SK-N-SH treated with all-trans-retinoic acid at 6 μM for 48 hours (cell line): Measurements from ENCODE around the gene MYO9B.

Source experiments
- ARNTL ChIP-seq: fragments of 450-650 bp; formaldehyde crosslinking; IDR thresholded peaks from 2 replicates; pipeline ENCODE4 v1.5.0; 2020; ENCODE audit warnings: low read depth, mild to moderate bottlenecking, moderate library complexity, borderline replicate concordance
- BACH2 ChIP-seq: fragments of 250-450 bp; sonication (Bioruptor Pico); IDR thresholded peaks from 2 replicates; pipeline ENCODE4 v1.9.0; 2021; ENCODE audit warnings: mild to moderate bottlenecking, borderline replicate concordance
- CREB5 ChIP-seq: fragments of 250-450 bp; sonication (Bioruptor Pico); IDR thresholded peaks from 2 replicates; pipeline ENCODE4 v1.5.1; 2020; ENCODE audit warnings: low read depth, mild to moderate bottlenecking, moderate library complexity
- CSDC2 ChIP-seq: fragments of 250-450 bp; sonication (Bioruptor Pico); IDR thresholded peaks from 2 replicates; pipeline ENCODE4 v1.5.0; 2020; ENCODE audit warnings: mild to moderate bottlenecking, moderate library complexity
- GLIS3 ChIP-seq: fragments of 250-450 bp; sonication (Bioruptor Pico); IDR thresholded peaks from 2 replicates; pipeline ENCODE4 v1.5.0; 2020; ENCODE audit warnings: mild to moderate bottlenecking, moderate library complexity
- PATZ1 ChIP-seq: fragments of 250-450 bp; sonication (Bioruptor Pico); IDR thresholded peaks from 2 replicates; pipeline ENCODE4 v1.8.0; 2020; ENCODE audit warnings: mild to moderate bottlenecking, moderate library complexity, borderline replicate concordance
- PPARA ChIP-seq: fragments of 250-450 bp; sonication (Bioruptor Pico); IDR thresholded peaks from 2 replicates; pipeline ENCODE4 v1.5.0; 2020; ENCODE audit warnings: mild to moderate bottlenecking, borderline replicate concordance
- RARB ChIP-seq: fragments of 250-450 bp; sonication (Bioruptor Pico); IDR thresholded peaks from 2 replicates; pipeline ENCODE4 v1.8.0; 2021; ENCODE audit warnings: mild to moderate bottlenecking, moderate library complexity
- TCF4 ChIP-seq: fragments of 250-450 bp; sonication (Bioruptor Pico); IDR thresholded peaks from 2 replicates; pipeline ENCODE4 v1.8.0; 2021; ENCODE audit warnings: mild to moderate bottlenecking, moderate library complexity, borderline replicate concordance
- ZFP3 ChIP-seq: fragments of 250-450 bp; sonication (Bioruptor Pico); IDR thresholded peaks from 2 replicates; pipeline ENCODE4 v1.5.0; 2020; ENCODE audit warnings: mild to moderate bottlenecking, moderate library complexity
- ZFP30 ChIP-seq: fragments of 450-650 bp; formaldehyde crosslinking; IDR thresholded peaks from 2 replicates; pipeline ENCODE4 v1.5.0; 2022; ENCODE audit warnings: mild to moderate bottlenecking, moderate library complexity
- ZNF8 ChIP-seq: fragments of 450-650 bp; formaldehyde crosslinking; IDR thresholded peaks from 2 replicates; pipeline ENCODE4 v1.5.0; 2020; ENCODE audit warnings: mild to moderate bottlenecking, moderate library complexity
- TF ChIP-seq, protein P1 (sequence below): fragments of 250-450 bp; sonication (Bioruptor Pico); IDR thresholded peaks from 2 replicates; pipeline ENCODE4 v1.5.0; 2020; ENCODE audit warnings: mild to moderate bottlenecking, moderate library complexity

GRCh38 chr19:17108453-17108784 lies 32.8 kb downstream of the MYO9B start:
- no peak for TF ChIP-seq ZFP30 (CRISPR knock-in tag)
- TF ChIP-seq BACH2 (CRISPR knock-in tag): no peak
- TF ChIP-seq PATZ1 (CRISPR knock-in tag): no peak
- TF ChIP-seq PPARA (CRISPR knock-in tag): no peak
- TF ChIP-seq ARNTL (CRISPR knock-in tag): no peak
- TF ChIP-seq, protein P1, sequence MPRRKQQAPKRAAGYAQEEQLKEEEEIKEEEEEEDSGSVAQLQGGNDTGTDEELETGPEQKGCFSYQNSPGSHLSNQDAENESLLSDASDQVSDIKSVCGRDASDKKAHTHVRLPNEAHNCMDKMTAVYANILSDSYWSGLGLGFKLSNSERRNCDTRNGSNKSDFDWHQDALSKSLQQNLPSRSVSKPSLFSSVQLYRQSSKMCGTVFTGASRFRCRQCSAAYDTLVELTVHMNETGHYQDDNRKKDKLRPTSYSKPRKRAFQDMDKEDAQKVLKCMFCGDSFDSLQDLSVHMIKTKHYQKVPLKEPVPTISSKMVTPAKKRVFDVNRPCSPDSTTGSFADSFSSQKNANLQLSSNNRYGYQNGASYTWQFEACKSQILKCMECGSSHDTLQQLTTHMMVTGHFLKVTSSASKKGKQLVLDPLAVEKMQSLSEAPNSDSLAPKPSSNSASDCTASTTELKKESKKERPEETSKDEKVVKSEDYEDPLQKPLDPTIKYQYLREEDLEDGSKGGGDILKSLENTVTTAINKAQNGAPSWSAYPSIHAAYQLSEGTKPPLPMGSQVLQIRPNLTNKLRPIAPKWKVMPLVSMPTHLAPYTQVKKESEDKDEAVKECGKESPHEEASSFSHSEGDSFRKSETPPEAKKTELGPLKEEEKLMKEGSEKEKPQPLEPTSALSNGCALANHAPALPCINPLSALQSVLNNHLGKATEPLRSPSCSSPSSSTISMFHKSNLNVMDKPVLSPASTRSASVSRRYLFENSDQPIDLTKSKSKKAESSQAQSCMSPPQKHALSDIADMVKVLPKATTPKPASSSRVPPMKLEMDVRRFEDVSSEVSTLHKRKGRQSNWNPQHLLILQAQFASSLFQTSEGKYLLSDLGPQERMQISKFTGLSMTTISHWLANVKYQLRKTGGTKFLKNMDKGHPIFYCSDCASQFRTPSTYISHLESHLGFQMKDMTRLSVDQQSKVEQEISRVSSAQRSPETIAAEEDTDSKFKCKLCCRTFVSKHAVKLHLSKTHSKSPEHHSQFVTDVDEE: no peak
- no peak for TF ChIP-seq ZNF8 (CRISPR knock-in tag)
- TF ChIP-seq TCF4: no peak
- TF ChIP-seq CSDC2: no peak
- TF ChIP-seq ZFP3 (CRISPR knock-in tag): no peak
- TF ChIP-seq RARB (CRISPR knock-in tag): no peak
- no peak for TF ChIP-seq GLIS3 (CRISPR knock-in tag)
- no peak for TF ChIP-seq CREB5 (CRISPR knock-in tag)
